HepG2 (cell line): ENCODE measurements around the gene MPST. TPM values are rescaled to one million over a fixed set of nuclear protein-coding genes. Genes with fewer than 3 reads are reported as not detected.

ENCODE experiments used
- ATAC-seq: fragments of 200-7000 bp; cut with Tn5 transposase; 3 replicates; pipeline ENCODE4 v1.9.1; 2020; ENCODE audit warnings: mild to moderate bottlenecking, moderate library complexity
- BruUV-seq: library from RNA; stranded (reverse); fragments of 400-500 nt; replicated peaks from 2 replicates; lab custom pipeline; 2021; lab: Mats Ljungman, UMichigan
- CTCF ChIA-PET: fragments of 300-600 bp; formaldehyde crosslinking; extraction: SDS; loops from one replicate; lab custom pipeline; 2021; ENCODE audit warnings: low total read pairs, inconsistent platforms, low intra/inter-chr PET ratio; lab: Yijun Ruan, JAX
- POLR2A ChIA-PET: fragments of 350-600 bp; sonication (Branson Sonifier 250); formaldehyde crosslinking; loops from one replicate; lab custom pipeline; 2020; ENCODE audit warnings: antibody characterized with exemption, inconsistent platforms; lab: Yijun Ruan, JAX
- DNase-seq: peaks from one replicate; pipeline ENCODE4 v3.0.0-alpha.2; 2015; ENCODE audit warnings: low spot score
- FAIRE-seq: peaks from 3 replicates; lab custom pipeline; 2011; peaks lifted over from hg19 to GRCh38; lab: Jason Lieb, UNC
- H2AFZ ChIP-seq: one replicate; pipeline ENCODE4 v1.6.1; 2011; ENCODE audit warnings: low read length, inconsistent platforms
- H3K27ac ChIP-seq: fragments of 300-600 bp; 3 replicates; pipeline ENCODE4 v1.8.0; 2011; ENCODE audit warnings: mixed run types, mild to moderate bottlenecking, mixed read lengths, low read length, inconsistent platforms; ENCODE audit not compliant: insufficient read depth; ENCODE audit errors: extremely low read length
- H3K27me3 ChIP-seq, 2 experiments: fragments of 200-600 bp in 1 of 2; 2 replicates in 1 of 2; 3 replicates in 1 of 2; pipeline versions ENCODE4 v1.6.0 to v1.8.0; 2011; ENCODE audit warnings: low read length in 2 of 2, mild to moderate bottlenecking in 2 of 2, moderate library complexity in 2 of 2, inconsistent platforms in 1 of 2; ENCODE audit not compliant: insufficient read depth in 2 of 2, control insufficient read depth in 1 of 2
- H3K36me3 ChIP-seq, 2 experiments: fragments of 200-600 bp in 1 of 2; replicated peaks in 1 of 2; 2 replicates in 1 of 2; 3 replicates in 1 of 2; pipeline versions ENCODE4 v1.5.1 to v1.8.0; 2011; ENCODE audit warnings: low read length in 2 of 2, inconsistent platforms in 1 of 2; ENCODE audit not compliant: insufficient read depth in 2 of 2, control insufficient read depth in 1 of 2
- H3K4me1 ChIP-seq: 2 replicates; pipeline ENCODE4 v1.5.1; 2012; ENCODE audit warnings: low read length, inconsistent platforms; ENCODE audit not compliant: insufficient read depth
- H3K4me2 ChIP-seq: 2 replicates; pipeline ENCODE4 v1.6.0; 2011; ENCODE audit warnings: low read depth, low read length, inconsistent platforms
- H3K4me3 ChIP-seq, 3 experiments: fragments of 200-600 bp in 1 of 3; sonication (generic), shearing (Covaris generic) in 1 of 3; replicated peaks in 1 of 3; 2 replicates each; pipeline ENCODE4 v1.5.1; 2011 to 2016; ENCODE audit warnings: low read length in 3 of 3, inconsistent platforms in 2 of 3, low read depth in 2 of 3, mild to moderate bottlenecking in 2 of 3, control low read depth in 1 of 3, mixed read lengths in 1 of 3; ENCODE audit not compliant: insufficient read depth in 1 of 3
- H3K79me2 ChIP-seq: one replicate; pipeline ENCODE4 v1.6.1; 2011; ENCODE audit warnings: low read length, inconsistent platforms; ENCODE audit not compliant: insufficient read depth
- H3K9ac ChIP-seq: 2 replicates; pipeline ENCODE4 v1.6.0; 2011; ENCODE audit warnings: mild to moderate bottlenecking, low read depth, low read length, inconsistent platforms; ENCODE audit not compliant: insufficient read depth
- H3K9me3 ChIP-seq: 2 replicates; pipeline ENCODE4 v1.5.1; 2012; ENCODE audit warnings: mild to moderate bottlenecking, low read length
- H4K20me1 ChIP-seq: 2 replicates; pipeline ENCODE4 v1.6.0; 2011; ENCODE audit warnings: inconsistent platforms, mild to moderate bottlenecking, low read length, moderate library complexity; ENCODE audit not compliant: insufficient read depth
- ATF6 ChIP-seq: sonication (generic); formaldehyde crosslinking; conservative IDR thresholded peaks from 2 replicates; pipeline ENCODE4 v1.4.0; 2020; ENCODE audit warnings: missing genetic modification reagents
- ATM ChIP-seq: fragments of 450-650 bp; IDR thresholded peaks from 2 replicates; pipeline ENCODE4 v1.7.1; 2017; ENCODE audit warnings: mild to moderate bottlenecking, borderline replicate concordance
- E2F1 ChIP-seq: sonication (generic); formaldehyde crosslinking; IDR thresholded peaks from 2 replicates; pipeline ENCODE4 v1.5.0; 2020; ENCODE audit warnings: missing genetic modification reagents
- ETV6 ChIP-seq: sonication (generic); formaldehyde crosslinking; conservative IDR thresholded peaks from 2 replicates; pipeline ENCODE4 v1.4.0; 2020; ENCODE audit warnings: missing genetic modification reagents
- NFKB2 ChIP-seq: sonication (generic); formaldehyde crosslinking; IDR thresholded peaks from 2 replicates; pipeline ENCODE4 v1.4.0; 2020; ENCODE audit warnings: missing genetic modification reagents, borderline replicate concordance
- POGK ChIP-seq: sonication (generic); formaldehyde crosslinking; conservative IDR thresholded peaks from 2 replicates; pipeline ENCODE4 v1.8.0; 2022; ENCODE audit warnings: mild to moderate bottlenecking, moderate library complexity, missing genetic modification reagents
- RFX1 ChIP-seq: fragments of 450-650 bp; IDR thresholded peaks from 2 replicates; pipeline ENCODE4 v1.6.1; 2017
- THAP11 ChIP-seq: IDR thresholded peaks from 2 replicates; pipeline ENCODE4 v1.6.1; 2016; ENCODE audit warnings: missing biosample characterization, missing genetic modification reagents
- ZBTB1 ChIP-seq: sonication (generic); formaldehyde crosslinking; IDR thresholded peaks from 2 replicates; pipeline ENCODE4 v1.4.0; 2020; ENCODE audit warnings: missing genetic modification reagents, borderline replicate concordance
- ZFAT ChIP-seq: sonication (generic); formaldehyde crosslinking; conservative IDR thresholded peaks from 2 replicates; pipeline ENCODE4 v1.8.1; 2023; ENCODE audit warnings: missing genetic modification reagents, inconsistent platforms
- ZNF646 ChIP-seq: sonication (generic); formaldehyde crosslinking; IDR thresholded peaks from 2 replicates; pipeline ENCODE4 v1.9.0; 2021; ENCODE audit warnings: mild to moderate bottlenecking, missing genetic modification reagents
- ZNF850 ChIP-seq: sonication (generic); formaldehyde crosslinking; conservative IDR thresholded peaks from 2 replicates; pipeline ENCODE4 v1.9.0; 2021; ENCODE audit warnings: mild to moderate bottlenecking, missing genetic modification reagents
- WGBS: methylation state at CpG from one replicate; pipeline ENCODE4 v1.1.6; 2017; ENCODE audit warnings: low lambda C conversion rate; 5-methylcytosine and 5-hydroxymethylcytosine counted together
- in situ Hi-C: cut with HindIII; loops from 2 replicates; pipeline ENCODE4 v1.10.0; 2017; ENCODE audit warnings: low pct_unique_long_range_greater_than_20kb; ENCODE audit not compliant: extremely low pct_ligation_motif_present
- intact Hi-C: fragments of 100-400 bp; cut with micrococcal nuclease; formaldehyde crosslinking; loops from one replicate; pipeline ENCODE4 v1.10.0; 2022; ENCODE audit not compliant: unreplicated experiment
- polyA plus RNA-seq, 8 experiments: library from polyadenylated mRNA; depleted of rRNA in 3 of 8; stranded (reverse) in 7 of 8; unstranded in 1 of 8; fragments of >200 nt; fragmentation: Illumina TruSeq in 4 of 8; extraction: Trizol in 4 of 8; gene quantifications; 2 replicates each; pipeline versions ENCODE4 v1.2.1 to v1.2.3, GENCODE V29; 2011 to 2016; ENCODE audit warnings: low read depth in 4 of 8, missing spikeins in 1 of 8, mixed read lengths in 1 of 8; ENCODE audit not compliant: insufficient read depth in 1 of 8
- total RNA-seq, 5 experiments: library from RNA; depleted of rRNA; stranded (reverse); fragments of >200 nt; fragmentation: Illumina TruSeq; extraction: Trizol; gene quantifications; 2 replicates each; pipeline ENCODE4 v1.2.3, GENCODE V29; 2016; ENCODE audit warnings: low read depth in 1 of 5

Gene MPST
- total and polyA plus RNA-seq, 2 of the 13 experiments (the other 11 are each of a cell fraction or from before 2014, with no cell fraction given) = 133 to 141 TPM

GRCh38 chr22:37048133-37048532 lies 28.6 kb downstream of the MPST start (continued):
- TF ChIP-seq ZFAT (CRISPR knock-in tag) = no peak

GRCh38 chr22:37049224-37049623 lies 29.7 kb downstream of the MPST start:
- Histone ChIP-seq H3K9me3 (no peaks in the 10 kb centered on the region), H3K4me1 (peaks cover 64% of the 10 kb centered on the region), H3K79me2 (no peaks in the 10 kb centered on the region), H3K9ac (no peak overlapping the region), H3K27me3 (peaks cover 0 to 13% of the 10 kb centered on the region in 2 experiments; a peak in 2 of 5 replicates), H3K4me3 (no peak overlapping the region), H3K4me2 (no peak overlapping the region), H2AFZ (no peak overlapping the region), H3K27ac (no peak overlapping the region), H4K20me1 (no peaks in the 10 kb centered on the region), H3K36me3 (no peaks in the 10 kb centered on the region)
- no TSS peak for BruUV-seq
- CTCF ChIA-PET = no interaction called here
- no peak for ATAC-seq
- DNase-seq = no peak
- intact Hi-C loops = no loop called here
- in situ Hi-C loops = no loop called here
- 33% methylated on average over 1 of the region's 2 CpGs for WGBS
- FAIRE-seq = no peak
- POLR2A ChIA-PET = interaction anchor here (3.4 kb wide), 1 partner anchor 31 kb away, joined by 18 read pairs; the partner anchor contains the start of genes MPST and TST
- TF ChIP-seq E2F1 (CRISPR knock-in tag) (no peak), ZNF646 (CRISPR knock-in tag) (no peak), ZNF850 (CRISPR knock-in tag) (no peak), ATM (no peak), ZBTB1 (CRISPR knock-in tag) (no peak), POGK (CRISPR knock-in tag) (no peak), THAP11 (no peak), NFKB2 (CRISPR knock-in tag) (no peak), ETV6 (CRISPR knock-in tag) (no peak), ATF6 (CRISPR knock-in tag) (no peak), RFX1 (no peak)
